WTC11 (cell line): ENCODE data around the gene TMEM79.

Source experiments
- AFF4 ChIP-seq: sonication (generic); formaldehyde crosslinking; IDR thresholded peaks from 2 replicates; pipeline ENCODE4 v1.8.1; 2023; ENCODE audit warnings: mild to moderate bottlenecking, missing genetic modification reagents, borderline replicate concordance
- CTCF ChIP-seq: fragments of 200-600 bp; IDR thresholded peaks from 2 replicates; pipeline ENCODE4 v1.8.0; 2022; ENCODE audit warnings: antibody characterized with exemption
- IRF2 ChIP-seq: sonication (generic); formaldehyde crosslinking; IDR thresholded peaks from 2 replicates; pipeline ENCODE4 v1.8.0; 2022; ENCODE audit warnings: low read depth, missing genetic modification reagents, borderline replicate concordance
- MAX ChIP-seq: sonication (generic); formaldehyde crosslinking; IDR thresholded peaks from 2 replicates; pipeline ENCODE4 v1.8.0; 2022; ENCODE audit warnings: mild to moderate bottlenecking, missing genetic modification reagents
- MLX ChIP-seq: sonication (generic); formaldehyde crosslinking; IDR thresholded peaks from 2 replicates; pipeline ENCODE4 v1.8.1; 2023; ENCODE audit warnings: mild to moderate bottlenecking, missing genetic modification reagents, moderate library complexity
- PREB ChIP-seq: sonication (generic); formaldehyde crosslinking; IDR thresholded peaks from 2 replicates; pipeline ENCODE4 v1.8.1; 2022; ENCODE audit warnings: mild to moderate bottlenecking, missing genetic modification reagents, moderate library complexity, borderline replicate concordance
- SMAD3 ChIP-seq: sonication (generic); formaldehyde crosslinking; IDR thresholded peaks from 2 replicates; pipeline ENCODE4 v1.8.0; 2022; ENCODE audit warnings: missing genetic modification reagents, mild to moderate bottlenecking, borderline replicate concordance
- USF2 ChIP-seq: sonication (generic); formaldehyde crosslinking; IDR thresholded peaks from 2 replicates; pipeline ENCODE4 v1.8.1; 2023; ENCODE audit warnings: mild to moderate bottlenecking, missing genetic modification reagents, moderate library complexity

- TF ChIP-seq CTCF: no peak
- TF ChIP-seq MAX: no peak
- no peak for TF ChIP-seq AFF4 (CRISPR knock-in tag)
- no peak for TF ChIP-seq USF2 (CRISPR knock-in tag)
- no peak for TF ChIP-seq PREB (CRISPR knock-in tag)
- TF ChIP-seq MLX: no peak
- no peak for TF ChIP-seq SMAD3 (CRISPR knock-in tag)
- TF ChIP-seq IRF2 (CRISPR knock-in tag): no peak
Measured at GRCh38 chr1:156320560-156320959, 36.4 kb downstream of the TMEM79 start.
